Astrocyte (in vitro differentiated cells and primary cell): Measurements from ENCODE around the gene USP15. TPM values are rescaled to one million over a fixed set of nuclear protein-coding genes. Genes with fewer than 3 reads are reported as not detected.

Experiments
- DNase-seq: peaks from one replicate; pipeline ENCODE4 v3.0.0-alpha.2; 2010; ENCODE audit warnings: low read depth
- FAIRE-seq: peaks from 2 replicates; lab custom pipeline; 2011; peaks lifted over from hg19 to GRCh38; lab: Jason Lieb, UNC
- H2AFZ ChIP-seq: 2 replicates; pipeline ENCODE4 v1.6.0; 2012; ENCODE audit warnings: low read depth, low read length, inconsistent platforms
- H3K27ac ChIP-seq: 2 replicates; pipeline ENCODE4 v1.5.1; 2011; ENCODE audit warnings: low read depth, low read length, inconsistent platforms
- H3K27me3 ChIP-seq: 2 replicates; pipeline ENCODE4 v1.6.0; 2011; ENCODE audit warnings: low read length, inconsistent platforms; ENCODE audit not compliant: insufficient read depth
- H3K36me3 ChIP-seq: 2 replicates; pipeline ENCODE4 v1.5.1; 2011; ENCODE audit warnings: low read length, inconsistent platforms; ENCODE audit not compliant: insufficient read depth
- H3K4me1 ChIP-seq: 2 replicates; pipeline ENCODE4 v1.5.1; 2011; ENCODE audit warnings: low read length, inconsistent platforms; ENCODE audit not compliant: insufficient read depth
- H3K4me2 ChIP-seq: 2 replicates; pipeline ENCODE4 v1.6.0; 2012; ENCODE audit warnings: low read length, inconsistent platforms
- H3K4me3 ChIP-seq: 2 replicates; pipeline ENCODE4 v1.5.1; 2011; ENCODE audit warnings: low read depth, mild to moderate bottlenecking, low read length, inconsistent platforms; ENCODE audit not compliant: insufficient read depth
- H3K79me2 ChIP-seq: 2 replicates; pipeline ENCODE4 v1.6.0; 2012; ENCODE audit warnings: mild to moderate bottlenecking, low read length, inconsistent platforms; ENCODE audit not compliant: insufficient read depth
- H3K9ac ChIP-seq: 2 replicates; pipeline ENCODE4 v1.6.0; 2012; ENCODE audit warnings: mild to moderate bottlenecking, low read length, inconsistent platforms
- H3K9me3 ChIP-seq: 2 replicates; pipeline ENCODE4 v1.5.1; 2012; ENCODE audit warnings: low read depth, mild to moderate bottlenecking, low read length, inconsistent platforms; ENCODE audit not compliant: insufficient read depth
- H4K20me1 ChIP-seq: 2 replicates; pipeline ENCODE4 v1.6.0; 2012; ENCODE audit warnings: low read length, inconsistent platforms; ENCODE audit not compliant: insufficient read depth
- H3K27ac Mint-ChIP-seq: one replicate; pipeline ENCODE4 v1.8.0; 2021; ENCODE audit warnings: mild to moderate bottlenecking, mixed read lengths; ENCODE audit not compliant: unreplicated experiment
- H3K27me3 Mint-ChIP-seq: one replicate; pipeline ENCODE4 v1.8.0; 2021; ENCODE audit warnings: low read depth, mixed read lengths; ENCODE audit not compliant: unreplicated experiment
- H3K36me3 Mint-ChIP-seq: one replicate; pipeline ENCODE4 v1.8.0; 2021; ENCODE audit warnings: low read depth, mixed read lengths; ENCODE audit not compliant: unreplicated experiment
- H3K4me1 Mint-ChIP-seq: one replicate; pipeline ENCODE4 v1.8.0; 2021; ENCODE audit warnings: low read depth, mixed read lengths; ENCODE audit not compliant: unreplicated experiment
- H3K4me3 Mint-ChIP-seq: one replicate; pipeline ENCODE4 v1.8.0; 2021; ENCODE audit warnings: mild to moderate bottlenecking, moderate library complexity, mixed read lengths; ENCODE audit not compliant: unreplicated experiment
- H3K9me3 Mint-ChIP-seq: one replicate; pipeline ENCODE4 v1.8.0; 2021; ENCODE audit warnings: mild to moderate bottlenecking, mixed read lengths; ENCODE audit not compliant: unreplicated experiment
- EZH2 ChIP-seq: IDR thresholded peaks from 2 replicates; pipeline ENCODE4 v1.6.1; 2012; ENCODE audit warnings: mild to moderate bottlenecking, low read length, inconsistent platforms; ENCODE audit not compliant: insufficient read depth
- total RNA-seq: library from RNA; stranded (reverse); gene quantifications from 2 replicates; pipeline ENCODE4 v1.2.1, GENCODE V29; 2021
- TF ChIP-seq, protein P1 (sequence below): IDR thresholded peaks from 2 replicates; pipeline ENCODE4 v1.5.1; 2011; ENCODE audit warnings: low read depth, mild to moderate bottlenecking, inconsistent platforms, low read length, moderate library complexity; ENCODE audit not compliant: insufficient read depth

Gene USP15
- total RNA-seq, 1 donor from 2014 or later: 81.9 TPM

- H3K4me1 Mint-ChIP-seq: peaks cover 19% of the 10 kb centered on the region
- FAIRE-seq (no peak), DNase-seq (no peak)
- Histone ChIP-seq H3K27me3 (no peaks in the 10 kb centered on the region), H3K4me3 (peak overlapping the region; percentile 93), H3K27ac (peak overlapping the region; percentile 91), H3K4me1 (no peaks in the 10 kb centered on the region), H3K4me2 (peak overlapping the region; percentile 93), H3K9me3 (no peaks in the 10 kb centered on the region), H4K20me1 (peaks cover 35% of the 10 kb centered on the region), H3K9ac (peak overlapping the region; percentile 95), H3K36me3 (no peaks in the 10 kb centered on the region), H2AFZ (peak overlapping the region; percentile 87), H3K79me2 (peaks cover 44% of the 10 kb centered on the region)
- peak overlapping the region; percentile 75 for H3K27ac Mint-ChIP-seq
- TF ChIP-seq EZH2: no peak
- TF ChIP-seq, protein P1, sequence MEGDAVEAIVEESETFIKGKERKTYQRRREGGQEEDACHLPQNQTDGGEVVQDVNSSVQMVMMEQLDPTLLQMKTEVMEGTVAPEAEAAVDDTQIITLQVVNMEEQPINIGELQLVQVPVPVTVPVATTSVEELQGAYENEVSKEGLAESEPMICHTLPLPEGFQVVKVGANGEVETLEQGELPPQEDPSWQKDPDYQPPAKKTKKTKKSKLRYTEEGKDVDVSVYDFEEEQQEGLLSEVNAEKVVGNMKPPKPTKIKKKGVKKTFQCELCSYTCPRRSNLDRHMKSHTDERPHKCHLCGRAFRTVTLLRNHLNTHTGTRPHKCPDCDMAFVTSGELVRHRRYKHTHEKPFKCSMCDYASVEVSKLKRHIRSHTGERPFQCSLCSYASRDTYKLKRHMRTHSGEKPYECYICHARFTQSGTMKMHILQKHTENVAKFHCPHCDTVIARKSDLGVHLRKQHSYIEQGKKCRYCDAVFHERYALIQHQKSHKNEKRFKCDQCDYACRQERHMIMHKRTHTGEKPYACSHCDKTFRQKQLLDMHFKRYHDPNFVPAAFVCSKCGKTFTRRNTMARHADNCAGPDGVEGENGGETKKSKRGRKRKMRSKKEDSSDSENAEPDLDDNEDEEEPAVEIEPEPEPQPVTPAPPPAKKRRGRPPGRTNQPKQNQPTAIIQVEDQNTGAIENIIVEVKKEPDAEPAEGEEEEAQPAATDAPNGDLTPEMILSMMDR: no peak
- H3K9me3 Mint-ChIP-seq: no peaks in the 10 kb centered on the region
- H3K36me3 Mint-ChIP-seq: no peaks in the 10 kb centered on the region
- peak overlapping the region; percentile 96 for H3K4me3 Mint-ChIP-seq
- H3K27me3 Mint-ChIP-seq: no peaks in the 10 kb centered on the region
These were observed 592 bp upstream of the USP15 start for GRCh38 chr12:62259631-62259992.

- peak overlapping the region; percentile 96 for H3K27ac Mint-ChIP-seq
- H3K36me3 Mint-ChIP-seq: no peaks in the 10 kb centered on the region
- no peak for TF ChIP-seq EZH2
- TF ChIP-seq, protein P1: no peak
- Histone ChIP-seq H2AFZ (peak overlapping the region; percentile 87), H3K4me3 (peak overlapping the region; percentile 93), H3K4me2 (peak overlapping the region; percentile 85), H3K27ac (peak overlapping the region; percentile 91), H3K79me2 (peaks cover 58% of the 10 kb centered on the region), H4K20me1 (peaks cover 48% of the 10 kb centered on the region), H3K9ac (peak overlapping the region; percentile 95), H3K4me1 (no peaks in the 10 kb centered on the region), H3K9me3 (no peaks in the 10 kb centered on the region), H3K27me3 (no peaks in the 10 kb centered on the region), H3K36me3 (no peaks in the 10 kb centered on the region)
- no peaks in the 10 kb centered on the region for H3K27me3 Mint-ChIP-seq
- peaks cover 19% of the 10 kb centered on the region for H3K4me1 Mint-ChIP-seq
- DNase-seq (peak; percentile 44), FAIRE-seq (no peak)
- H3K4me3 Mint-ChIP-seq: peak overlapping the region; percentile 96
- H3K9me3 Mint-ChIP-seq: no peaks in the 10 kb centered on the region
These were observed 804 bp downstream of the USP15 start for GRCh38 chr12:62260733-62261683.
